ENCODE results near the gene TMC7.

Gene TMC7

DNA sequence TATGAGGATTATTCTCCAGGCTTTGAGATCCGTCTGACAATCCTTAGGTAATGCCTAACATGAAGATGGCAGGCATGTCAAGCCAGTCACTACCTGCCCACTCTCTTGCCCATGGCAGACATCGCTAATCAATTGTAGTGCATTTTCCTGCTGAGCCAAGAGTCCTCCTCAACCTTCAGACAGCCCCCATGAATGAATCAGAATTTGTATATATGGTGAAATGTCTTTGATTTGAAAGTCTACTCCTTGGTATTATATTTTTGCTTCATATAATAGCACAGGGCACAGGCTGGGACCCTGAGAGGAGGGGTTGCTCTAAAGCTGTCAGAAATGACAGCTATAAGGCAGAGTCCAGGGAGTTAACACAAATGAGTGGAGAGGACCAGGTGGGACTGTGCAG is 56.7 kb downstream of the TMC7 start:
- no peaks in the 10 kb centered on the region for H3K4me1 ChIP-seq (ENCODE audit: control insufficient read depth in 1 of 2, insufficient read depth in 2 of 2, low read length in 2 of 2)
- no peak overlapping the region for H3K4me3 ChIP-seq (ENCODE audit: low read depth in 1 of 2, low read length in 2 of 2)
- no peaks in the 10 kb centered on the region for H3K36me3 ChIP-seq (ENCODE audit: control insufficient read depth in 1 of 2, insufficient read depth in 2 of 2, low read length in 2 of 2)
- no peaks in the 10 kb centered on the region for H3K27me3 ChIP-seq (ENCODE audit: low read depth, low read length)
- H3K27ac ChIP-seq (ENCODE audit: low read length), result no peak overlapping the region
- H3K9me3 ChIP-seq (ENCODE audit: control insufficient read depth in 1 of 2, low read length in 2 of 2), result peaks cover 0 to 6% of the 10 kb centered on the region in 2 donors

DNA sequence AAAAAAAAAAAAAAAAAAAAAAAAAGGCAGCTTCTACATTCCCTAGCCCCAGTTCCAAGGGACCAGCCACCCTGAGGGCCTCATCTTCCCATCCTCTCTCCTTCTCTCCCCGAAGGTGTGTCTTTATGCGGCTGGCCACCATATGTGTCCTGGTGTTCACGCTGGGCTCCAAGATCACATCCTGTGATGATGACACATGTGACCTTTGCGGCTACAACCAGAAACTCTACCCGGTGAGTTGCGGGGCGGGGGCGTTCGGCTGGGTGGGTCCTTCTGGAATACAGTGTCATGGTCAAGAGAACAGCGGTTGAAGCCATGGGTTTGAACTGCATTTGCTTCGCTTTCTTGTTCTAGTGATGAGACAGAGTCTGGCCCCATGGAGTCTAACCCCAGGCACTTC is 61.0 kb downstream of the TMC7 start:
- Histone ChIP-seq H3K9me3 (ENCODE audit: control insufficient read depth in 1 of 2, low read length in 2 of 2) (no peaks in the 10 kb centered on the region), H3K27ac (ENCODE audit: low read length) (no peak overlapping the region), H3K27me3 (ENCODE audit: low read depth, low read length) (no peaks in the 10 kb centered on the region), H3K4me1 (ENCODE audit: control insufficient read depth in 1 of 2, insufficient read depth in 2 of 2, low read length in 2 of 2) (no peaks in the 10 kb centered on the region), H3K4me3 (ENCODE audit: low read depth in 1 of 2, low read length in 2 of 2) (no peak overlapping the region), H3K36me3 (ENCODE audit: control insufficient read depth in 1 of 2, insufficient read depth in 2 of 2, low read length in 2 of 2) (no peaks in the 10 kb centered on the region)

DNA sequence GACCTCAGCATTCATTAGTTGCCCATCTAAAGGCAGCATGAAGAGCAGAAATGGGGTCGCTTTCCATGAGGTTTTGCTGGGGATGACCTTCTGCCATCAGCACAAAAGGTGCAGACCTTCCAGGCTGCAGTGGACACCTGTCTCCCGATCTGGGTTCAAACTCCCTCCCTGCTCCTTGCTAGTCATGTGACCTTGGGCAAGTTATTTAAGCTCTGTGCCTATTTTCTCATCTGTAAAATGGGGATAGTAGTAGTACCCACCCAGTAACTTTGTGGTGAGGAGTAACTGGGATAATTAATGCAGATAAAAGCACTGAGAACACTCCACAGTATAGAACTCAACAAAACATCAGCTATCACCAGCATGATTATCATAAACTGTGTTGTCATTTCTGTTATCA is 62.3 kb downstream of the TMC7 start:
- Histone ChIP-seq H3K9me3 (ENCODE audit: control insufficient read depth in 1 of 2, low read length in 2 of 2) (no peaks in the 10 kb centered on the region), H3K4me3 (ENCODE audit: low read depth in 1 of 2, low read length in 2 of 2) (no peak overlapping the region), H3K4me1 (ENCODE audit: control insufficient read depth in 1 of 2, insufficient read depth in 2 of 2, low read length in 2 of 2) (no peaks in the 10 kb centered on the region), H3K27ac (ENCODE audit: low read length) (no peak overlapping the region), H3K27me3 (ENCODE audit: low read depth, low read length) (no peaks in the 10 kb centered on the region), H3K36me3 (ENCODE audit: control insufficient read depth in 1 of 2, insufficient read depth in 2 of 2, low read length in 2 of 2) (no peaks in the 10 kb centered on the region)

DNA sequence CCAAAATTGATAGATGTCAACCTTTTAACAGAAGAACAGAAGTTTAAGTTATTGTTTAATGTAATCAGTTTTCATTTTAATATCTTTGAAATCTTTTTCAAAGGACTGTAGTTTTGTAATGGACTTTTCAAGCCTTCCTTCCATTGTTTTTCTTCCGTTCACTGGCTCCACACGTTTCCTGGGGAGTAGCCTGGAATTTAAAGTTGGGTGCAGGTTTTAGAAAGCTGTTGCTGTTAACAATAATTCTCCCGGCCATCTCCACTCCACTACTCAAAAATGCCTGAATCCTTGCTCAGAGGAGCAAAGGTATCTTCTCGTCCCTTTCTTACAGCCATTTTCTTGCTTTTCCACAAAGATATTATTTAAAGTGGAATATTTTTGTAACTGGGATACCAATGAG is 79.0 kb downstream of the TMC7 start:
- no peaks in the 10 kb centered on the region for H3K4me1 ChIP-seq (ENCODE audit: control insufficient read depth in 1 of 2, insufficient read depth in 2 of 2, low read length in 2 of 2)
- H3K27ac ChIP-seq (ENCODE audit: low read length), result no peak overlapping the region
- H3K36me3 ChIP-seq (ENCODE audit: control insufficient read depth in 1 of 2, insufficient read depth in 2 of 2, low read length in 2 of 2), result peaks cover 0 to 3% of the 10 kb centered on the region in 2 donors
- no peaks in the 10 kb centered on the region for H3K27me3 ChIP-seq (ENCODE audit: low read depth, low read length)
- H3K4me3 ChIP-seq (ENCODE audit: low read depth in 1 of 2, low read length in 2 of 2), result no peak overlapping the region
- H3K9me3 ChIP-seq (ENCODE audit: control insufficient read depth in 1 of 2, low read length in 2 of 2), result no peaks in the 10 kb centered on the region

DNA sequence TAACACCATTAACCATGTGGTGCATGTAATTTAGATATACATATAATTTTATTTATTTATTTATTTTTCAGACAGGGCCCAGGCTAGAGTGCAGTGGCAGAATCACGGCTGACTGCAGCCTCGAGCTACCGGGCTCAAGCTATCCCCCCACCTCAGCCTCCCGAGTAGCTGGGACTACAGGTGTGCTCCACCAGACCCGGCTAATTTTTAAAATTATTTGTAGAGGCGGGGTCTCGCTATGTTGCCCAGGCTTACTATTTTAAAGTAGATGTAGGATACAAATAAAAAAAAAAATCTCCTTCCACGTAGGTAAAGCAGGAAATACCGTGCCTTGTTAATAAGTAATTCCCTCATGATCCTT is 83.2 kb downstream of the TMC7 start:
- no peaks in the 10 kb centered on the region for H3K27me3 ChIP-seq (ENCODE audit: low read depth, low read length)
- H3K27ac ChIP-seq (ENCODE audit: low read length), result peak overlapping the region; percentile 93
- H3K4me3 ChIP-seq (ENCODE audit: low read depth in 1 of 2, low read length in 2 of 2), result peak overlapping the region; percentile 89 to 95
- peaks cover 8 to 17% of the 10 kb centered on the region in 2 donors for H3K4me1 ChIP-seq (ENCODE audit: control insufficient read depth in 1 of 2, insufficient read depth in 2 of 2, low read length in 2 of 2)
- peaks cover 0 to 11% of the 10 kb centered on the region in 2 donors for H3K36me3 ChIP-seq (ENCODE audit: control insufficient read depth in 1 of 2, insufficient read depth in 2 of 2, low read length in 2 of 2)
- H3K9me3 ChIP-seq (ENCODE audit: control insufficient read depth in 1 of 2, low read length in 2 of 2), result no peaks in the 10 kb centered on the region

DNA sequence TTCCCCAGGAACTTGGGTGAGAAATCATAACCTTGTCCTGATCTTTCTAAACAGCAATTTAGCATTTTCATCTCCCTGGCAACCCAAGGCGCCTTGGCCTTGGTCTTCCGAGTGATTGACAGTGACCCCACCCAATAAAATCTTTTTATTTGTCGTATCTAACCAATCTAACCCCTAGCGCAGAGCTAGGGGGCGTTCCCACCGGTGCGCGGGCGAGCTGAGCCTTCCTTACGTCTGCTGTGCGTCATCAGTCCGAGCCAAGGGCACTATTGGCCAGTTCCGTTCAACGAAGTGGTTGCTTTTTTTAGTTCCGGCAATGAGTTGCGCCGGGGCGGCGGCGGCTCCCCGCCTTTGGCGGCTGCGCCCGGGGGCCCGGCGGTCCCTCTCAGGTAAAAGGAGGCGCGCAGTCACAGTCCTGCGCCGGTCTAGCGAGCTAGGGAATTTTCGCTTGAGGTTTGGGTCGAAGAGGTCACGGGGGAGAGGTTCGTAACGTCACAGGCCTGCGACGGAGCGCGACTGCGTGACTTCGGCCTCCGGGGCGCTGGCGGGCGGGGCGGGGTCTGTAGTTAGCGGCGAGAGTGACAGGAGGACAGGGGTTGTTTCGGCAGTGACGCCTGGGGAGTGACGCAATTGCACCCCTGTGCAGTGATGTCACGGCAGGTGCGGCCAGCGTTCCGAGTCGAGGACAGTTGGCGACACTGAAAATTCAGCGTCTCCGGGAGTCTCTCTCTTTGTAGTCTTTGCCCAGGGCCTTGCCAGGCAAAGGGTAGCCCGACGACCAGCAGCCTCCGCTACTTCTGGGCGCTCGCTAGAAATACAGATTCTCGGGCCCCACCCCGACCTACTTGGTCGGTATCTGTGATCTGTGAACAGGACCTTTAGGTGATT is 83.9 kb downstream of the TMC7 start, which contains the start of gene COQ7:
TSS of gene COQ7 (plus strand) at position 266 of the 888 bp plus-strand sequence. CDS start at position 317, 51 bp downstream.
- Histone ChIP-seq H3K36me3 (ENCODE audit: control insufficient read depth in 1 of 2, insufficient read depth in 2 of 2, low read length in 2 of 2) (peaks cover 0 to 18% of the 10 kb centered on the region in 2 donors), H3K27me3 (ENCODE audit: low read depth, low read length) (no peaks in the 10 kb centered on the region), H3K4me1 (ENCODE audit: control insufficient read depth in 1 of 2, insufficient read depth in 2 of 2, low read length in 2 of 2) (peaks cover 8 to 17% of the 10 kb centered on the region in 2 donors), H3K27ac (ENCODE audit: low read length) (peak within 1 kb of the TSS; percentile 93), H3K4me3 (ENCODE audit: low read depth in 1 of 2, low read length in 2 of 2) (peak within 1 kb of the TSS; percentile 89 to 95), H3K9me3 (ENCODE audit: control insufficient read depth in 1 of 2, low read length in 2 of 2) (no peaks in the 10 kb centered on the region)

DNA sequence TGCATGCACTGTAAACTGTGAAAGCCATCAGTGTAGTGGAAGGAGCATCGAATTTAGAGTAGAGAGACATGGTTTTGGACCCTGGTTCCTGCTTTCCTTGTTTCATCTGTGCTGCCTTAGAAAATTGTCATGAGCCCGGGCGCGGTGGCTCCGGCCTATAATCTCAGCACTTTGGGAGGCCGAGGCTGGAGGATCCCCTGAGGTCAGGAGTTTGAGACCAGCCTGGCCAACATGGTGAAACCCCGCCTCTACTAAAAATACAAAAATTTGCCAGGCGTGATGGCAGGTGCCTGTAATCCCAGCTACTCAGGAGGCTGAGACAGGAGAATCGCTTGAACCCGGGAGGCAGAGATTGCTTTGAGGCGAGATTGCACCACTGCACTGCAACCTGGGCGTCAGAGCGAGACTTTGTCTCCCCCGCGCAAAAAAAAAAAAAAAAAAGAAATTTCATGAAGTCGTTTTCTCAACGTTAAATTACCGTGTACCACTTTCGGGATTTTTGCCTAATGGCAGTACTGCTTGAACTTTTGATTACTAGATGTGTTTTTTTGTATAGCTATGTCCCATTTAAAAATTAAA is 84.6 kb downstream of the TMC7 start:
- peaks cover under 1 to 25% of the 10 kb centered on the region in 2 donors for H3K36me3 ChIP-seq (ENCODE audit: control insufficient read depth in 1 of 2, insufficient read depth in 2 of 2, low read length in 2 of 2)
- H3K27ac ChIP-seq (ENCODE audit: low read length), result peak overlapping the region; percentile 93
- H3K4me1 ChIP-seq (ENCODE audit: control insufficient read depth in 1 of 2, insufficient read depth in 2 of 2, low read length in 2 of 2), result peaks cover 8 to 17% of the 10 kb centered on the region in 2 donors
- H3K27me3 ChIP-seq (ENCODE audit: low read depth, low read length), result no peaks in the 10 kb centered on the region
- no peaks in the 10 kb centered on the region for H3K9me3 ChIP-seq (ENCODE audit: control insufficient read depth in 1 of 2, low read length in 2 of 2)
- peak overlapping the region; percentile 89 to 95 for H3K4me3 ChIP-seq (ENCODE audit: low read depth in 1 of 2, low read length in 2 of 2)

DNA sequence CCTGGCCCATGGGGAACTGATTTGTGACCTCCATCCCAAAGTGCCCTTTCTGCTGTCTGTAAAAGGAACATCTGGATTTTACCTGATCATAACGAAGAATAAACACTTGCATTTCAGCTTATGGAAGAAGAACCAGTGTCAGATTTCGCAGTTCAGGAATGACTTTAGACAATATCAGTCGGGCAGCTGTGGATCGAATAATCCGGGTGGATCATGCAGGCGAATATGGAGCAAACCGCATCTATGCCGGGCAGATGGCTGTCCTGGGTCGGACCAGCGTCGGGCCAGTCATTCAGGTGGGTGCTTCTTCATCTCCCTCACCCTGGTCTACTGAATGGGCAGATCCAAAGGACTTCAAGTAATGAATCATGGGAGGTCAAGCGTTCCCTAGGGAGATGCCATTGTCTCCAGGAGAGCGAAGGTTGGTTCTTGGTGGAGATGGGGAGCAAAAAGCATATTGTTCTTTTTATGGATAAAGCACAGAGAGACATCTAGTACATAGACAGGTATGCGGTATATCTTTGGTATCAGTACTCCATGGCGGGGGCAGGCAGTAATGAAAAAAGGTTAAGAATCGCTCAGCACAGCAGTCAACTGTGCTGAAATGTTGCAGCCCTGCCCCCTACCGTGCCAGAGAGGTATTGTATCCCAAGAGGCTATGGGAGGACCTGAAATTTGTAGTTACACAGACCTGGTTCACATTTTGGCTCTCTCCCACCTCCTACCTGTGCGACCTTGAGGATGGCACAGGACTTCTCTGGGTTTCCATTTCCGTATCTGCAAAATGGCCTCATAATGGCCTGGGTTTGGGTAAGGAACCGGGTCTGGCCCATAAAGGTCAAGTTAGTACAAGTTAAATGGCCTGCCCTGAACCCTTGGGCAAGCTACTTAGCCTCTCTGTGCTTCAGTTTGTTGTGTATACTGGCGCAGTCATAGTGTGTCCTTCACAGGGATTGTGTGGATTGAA is 88.4 kb downstream of the TMC7 start:
- Histone ChIP-seq H3K9me3 (ENCODE audit: control insufficient read depth in 1 of 2, low read length in 2 of 2) (no peaks in the 10 kb centered on the region), H3K36me3 (ENCODE audit: control insufficient read depth in 1 of 2, insufficient read depth in 2 of 2, low read length in 2 of 2) (peaks cover 4 to 51% of the 10 kb centered on the region in 2 donors), H3K4me1 (ENCODE audit: control insufficient read depth in 1 of 2, insufficient read depth in 2 of 2, low read length in 2 of 2) (peaks cover 8 to 22% of the 10 kb centered on the region in 2 donors), H3K4me3 (ENCODE audit: low read depth in 1 of 2, low read length in 2 of 2) (no peak overlapping the region), H3K27me3 (ENCODE audit: low read depth, low read length) (no peaks in the 10 kb centered on the region), H3K27ac (ENCODE audit: low read length) (no peak overlapping the region)

DNA sequence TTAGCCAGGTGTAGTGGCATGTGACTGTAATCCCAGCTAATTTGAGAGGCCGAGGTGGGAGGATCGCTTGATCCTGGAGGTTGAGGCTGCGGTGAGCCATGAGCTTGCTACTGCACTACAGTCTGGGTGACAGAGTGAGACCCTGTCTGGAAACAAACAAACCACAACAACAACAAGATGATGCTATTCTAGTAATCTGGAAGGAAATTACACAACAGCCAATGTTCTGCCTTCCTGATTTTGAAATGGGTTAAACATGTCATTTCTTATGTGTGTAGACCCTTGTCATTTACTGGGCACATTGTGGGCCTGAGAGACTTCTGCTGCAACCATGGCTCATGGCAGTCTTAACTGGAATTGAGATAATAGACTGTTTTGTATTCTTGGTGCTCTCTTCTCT is 89.6 kb downstream of the TMC7 start:
- peaks cover 4 to 55% of the 10 kb centered on the region in 2 donors for H3K36me3 ChIP-seq (ENCODE audit: control insufficient read depth in 1 of 2, insufficient read depth in 2 of 2, low read length in 2 of 2)
- H3K4me1 ChIP-seq (ENCODE audit: control insufficient read depth in 1 of 2, insufficient read depth in 2 of 2, low read length in 2 of 2), result peaks cover 8 to 22% of the 10 kb centered on the region in 2 donors
- H3K4me3 ChIP-seq (ENCODE audit: low read depth in 1 of 2, low read length in 2 of 2), result no peak overlapping the region
- H3K27ac ChIP-seq (ENCODE audit: low read length), result no peak overlapping the region
- H3K9me3 ChIP-seq (ENCODE audit: control insufficient read depth in 1 of 2, low read length in 2 of 2), result no peaks in the 10 kb centered on the region
- H3K27me3 ChIP-seq (ENCODE audit: low read depth, low read length), result no peaks in the 10 kb centered on the region

DNA sequence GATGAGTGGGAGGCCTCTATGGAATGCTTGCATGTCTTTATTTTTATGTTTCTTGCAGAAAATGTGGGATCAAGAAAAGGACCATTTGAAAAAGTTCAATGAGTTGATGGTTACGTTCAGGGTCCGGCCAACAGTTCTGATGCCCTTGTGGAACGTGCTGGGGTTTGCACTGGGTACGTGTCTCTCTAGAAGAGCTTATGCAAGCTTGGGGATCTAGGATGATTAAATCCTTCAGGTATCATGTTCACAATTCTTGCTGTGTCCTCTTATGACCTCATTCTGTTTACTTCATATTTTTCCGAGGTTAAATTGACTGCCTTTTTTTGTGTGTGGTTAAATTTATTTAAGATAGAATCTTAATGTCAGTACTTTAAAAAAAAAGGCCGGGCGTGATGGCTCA is 90.1 kb downstream of the TMC7 start:
- H3K4me3 ChIP-seq (ENCODE audit: low read depth in 1 of 2, low read length in 2 of 2), result no peak overlapping the region
- no peak overlapping the region for H3K27ac ChIP-seq (ENCODE audit: low read length)
- H3K36me3 ChIP-seq (ENCODE audit: control insufficient read depth in 1 of 2, insufficient read depth in 2 of 2, low read length in 2 of 2), result peaks cover 9 to 60% of the 10 kb centered on the region in 2 donors
- H3K4me1 ChIP-seq (ENCODE audit: control insufficient read depth in 1 of 2, insufficient read depth in 2 of 2, low read length in 2 of 2), result peaks cover 3 to 17% of the 10 kb centered on the region in 2 donors
- H3K9me3 ChIP-seq (ENCODE audit: control insufficient read depth in 1 of 2, low read length in 2 of 2), result no peaks in the 10 kb centered on the region
- H3K27me3 ChIP-seq (ENCODE audit: low read depth, low read length), result no peaks in the 10 kb centered on the region

DNA sequence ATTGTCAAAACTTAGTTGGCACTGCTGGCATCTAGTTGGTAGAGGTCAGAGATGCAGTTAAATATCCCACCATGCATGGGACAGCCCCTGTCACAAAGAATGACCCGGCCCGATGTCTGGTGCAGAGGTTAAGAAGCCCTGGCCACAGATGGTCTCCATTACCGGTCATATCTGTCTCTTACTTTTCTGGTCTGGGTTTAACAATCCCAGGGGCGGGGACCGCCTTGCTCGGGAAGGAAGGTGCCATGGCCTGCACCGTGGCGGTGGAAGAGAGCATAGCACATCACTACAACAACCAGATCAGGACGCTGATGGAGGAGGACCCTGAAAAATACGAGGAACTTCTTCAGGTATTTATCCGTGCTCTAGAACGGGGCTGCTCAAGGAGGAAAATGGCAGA is 91.8 kb downstream of the TMC7 start:
- H3K4me3 ChIP-seq (ENCODE audit: low read depth in 1 of 2, low read length in 2 of 2), result no peak overlapping the region
- H3K36me3 ChIP-seq (ENCODE audit: control insufficient read depth in 1 of 2, insufficient read depth in 2 of 2, low read length in 2 of 2), result peaks cover 15 to 71% of the 10 kb centered on the region in 2 donors
- peaks cover 0 to 7% of the 10 kb centered on the region in 2 donors for H3K4me1 ChIP-seq (ENCODE audit: control insufficient read depth in 1 of 2, insufficient read depth in 2 of 2, low read length in 2 of 2)
- H3K27me3 ChIP-seq (ENCODE audit: low read depth, low read length), result no peaks in the 10 kb centered on the region
- no peak overlapping the region for H3K27ac ChIP-seq (ENCODE audit: low read length)
- no peaks in the 10 kb centered on the region for H3K9me3 ChIP-seq (ENCODE audit: control insufficient read depth in 1 of 2, low read length in 2 of 2)
